HEK293T (cell line): Measurements from ENCODE around the gene CDHR1.
A peak's percentile ranks its signal among the peaks of the same experiment; 100 is the strongest.

Source experiments
- CTCF ChIA-PET: fragments of 350-600 bp; formaldehyde crosslinking; extraction: SDS; loops from one replicate; lab custom pipeline; 2021; ENCODE audit warnings: antibody characterized with exemption, inconsistent platforms; lab: Yijun Ruan, JAX
- POLR2A ChIA-PET: fragments of 350-600 bp; formaldehyde crosslinking; extraction: SDS; loops from one replicate; lab custom pipeline; 2020; ENCODE audit warnings: antibody characterized with exemption, inconsistent platforms; lab: Yijun Ruan, JAX
- DNase-seq: peaks from one replicate; pipeline ENCODE4 v3.0.0; 2012; ENCODE audit warnings: mixed read lengths; ENCODE audit errors: extremely low spot score
- ARNT ChIP-seq: fragments of 450-650 bp; IDR thresholded peaks from 2 replicates; pipeline ENCODE4 v1.6.1; 2017; ENCODE audit warnings: mild to moderate bottlenecking
- BHLHE40 ChIP-seq: fragments of 450-650 bp; IDR thresholded peaks from 2 replicates; pipeline ENCODE4 v1.6.1; 2016; ENCODE audit warnings: mild to moderate bottlenecking, moderate library complexity, borderline replicate concordance
- CTBP1 ChIP-seq: fragments of 450-650 bp; IDR thresholded peaks from 2 replicates; pipeline ENCODE4 v1.6.1; 2016; ENCODE audit warnings: borderline replicate concordance
- ELF4 ChIP-seq: fragments of 450-650 bp; IDR thresholded peaks from 2 replicates; pipeline ENCODE4 v1.6.1; 2017; ENCODE audit warnings: antibody characterized with exemption
- FOXA1 ChIP-seq: fragments of 450-650 bp; IDR thresholded peaks from 2 replicates; pipeline ENCODE4 v1.6.1; 2016; ENCODE audit warnings: mild to moderate bottlenecking
- FOXK2 ChIP-seq: fragments of 450-650 bp; IDR thresholded peaks from 2 replicates; pipeline ENCODE4 v1.6.1; 2016; ENCODE audit warnings: mild to moderate bottlenecking
- FOXM1 ChIP-seq: fragments of 450-650 bp; IDR thresholded peaks from 2 replicates; pipeline ENCODE4 v1.6.1; 2017; ENCODE audit warnings: mild to moderate bottlenecking, borderline replicate concordance
- HDGF ChIP-seq: fragments of 450-650 bp; IDR thresholded peaks from 2 replicates; pipeline ENCODE4 v1.6.1; 2017; ENCODE audit warnings: antibody characterized with exemption, borderline replicate concordance
- L3MBTL2 ChIP-seq: fragments of 450-650 bp; conservative IDR thresholded peaks from 2 replicates; pipeline ENCODE4 v1.6.1; 2016; ENCODE audit warnings: mild to moderate bottlenecking
- LEF1 ChIP-seq: fragments of 450-650 bp; IDR thresholded peaks from 2 replicates; pipeline ENCODE4 v1.6.1; 2017; ENCODE audit warnings: mild to moderate bottlenecking, borderline replicate concordance
- NFRKB ChIP-seq: fragments of 450-650 bp; IDR thresholded peaks from 2 replicates; pipeline ENCODE4 v1.6.1; 2016; ENCODE audit warnings: mild to moderate bottlenecking, moderate library complexity
- SP1 ChIP-seq: fragments of 450-650 bp; IDR thresholded peaks from 2 replicates; pipeline ENCODE4 v1.6.1; 2017
- SUZ12 ChIP-seq: fragments of 450-650 bp; IDR thresholded peaks from 2 replicates; pipeline ENCODE4 v1.6.1; 2016; ENCODE audit warnings: mild to moderate bottlenecking
- TARDBP ChIP-seq: fragments of 450-650 bp; IDR thresholded peaks from 2 replicates; pipeline ENCODE4 v1.6.1; 2016
- ZNF384 ChIP-seq: fragments of 450-650 bp; IDR thresholded peaks from 2 replicates; pipeline ENCODE4 v1.6.1; 2016
- TF ChIP-seq, protein P1 (sequence below): fragments of 450-650 bp; IDR thresholded peaks from 2 replicates; pipeline ENCODE4 v1.6.1; 2016

CDHR1 gene

DNA sequence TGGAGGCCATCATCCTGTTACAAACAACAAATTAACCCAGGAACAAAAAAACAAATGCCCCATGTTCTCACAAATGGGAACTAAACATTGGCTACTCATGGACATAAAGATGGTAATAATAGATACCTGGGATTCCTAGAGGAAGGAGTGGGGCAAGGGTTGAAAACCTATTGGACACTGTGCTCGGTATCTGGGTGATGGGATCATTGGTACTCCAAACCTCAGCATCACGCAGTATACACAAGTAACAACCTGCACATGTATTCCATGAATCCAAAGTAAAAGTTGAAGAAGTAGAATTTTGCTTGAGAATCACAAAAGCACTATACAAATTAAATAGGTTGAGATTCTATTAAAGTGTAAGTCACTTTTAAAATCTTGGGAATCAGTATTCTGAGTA is 38.3 kb upstream of the CDHR1 start:
- no peak for DNase-seq
- no peak for TF ChIP-seq CTBP1
- TF ChIP-seq LEF1 = no peak
- TF ChIP-seq, protein P1, sequence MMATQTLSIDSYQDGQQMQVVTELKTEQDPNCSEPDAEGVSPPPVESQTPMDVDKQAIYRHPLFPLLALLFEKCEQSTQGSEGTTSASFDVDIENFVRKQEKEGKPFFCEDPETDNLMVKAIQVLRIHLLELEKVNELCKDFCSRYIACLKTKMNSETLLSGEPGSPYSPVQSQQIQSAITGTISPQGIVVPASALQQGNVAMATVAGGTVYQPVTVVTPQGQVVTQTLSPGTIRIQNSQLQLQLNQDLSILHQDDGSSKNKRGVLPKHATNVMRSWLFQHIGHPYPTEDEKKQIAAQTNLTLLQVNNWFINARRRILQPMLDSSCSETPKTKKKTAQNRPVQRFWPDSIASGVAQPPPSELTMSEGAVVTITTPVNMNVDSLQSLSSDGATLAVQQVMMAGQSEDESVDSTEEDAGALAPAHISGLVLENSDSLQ = no peak
- no peak for TF ChIP-seq SUZ12
- ChIA-PET CTCF (interaction anchor here (1.2 kb wide), 1 partner anchor 8 kb away, joined by 4 read pairs; no protein-coding TSS in a partner anchor), POLR2A (no interaction called here)

DNA sequence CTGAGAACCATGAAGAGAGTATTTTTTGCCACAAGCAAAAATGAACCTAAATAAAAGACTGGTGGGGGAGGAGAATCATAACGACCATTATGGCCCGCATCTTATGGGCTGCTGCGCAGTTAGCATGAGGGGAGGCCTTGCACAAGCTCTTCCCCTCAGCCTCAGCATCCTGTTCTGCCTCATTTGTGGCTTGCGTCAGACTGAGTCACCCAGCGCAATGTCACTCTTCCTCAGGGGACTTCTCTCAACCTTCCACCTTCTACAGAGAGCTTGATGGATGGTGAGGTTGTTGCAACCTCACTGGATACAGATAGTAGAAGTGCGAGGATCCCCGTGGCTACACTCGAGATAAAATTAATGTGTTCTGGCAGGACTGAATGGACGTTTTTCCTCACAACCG is 37.6 kb upstream of the CDHR1 start:
- DNase-seq = no peak
- TF ChIP-seq FOXK2 (no peak), CTBP1 (no peak), FOXM1 (no peak), ELF4 (no peak), L3MBTL2 (no peak), ZNF384 (no peak), FOXA1 (no peak), LEF1 (no peak), ARNT (no peak), SP1 (no peak)
- TF ChIP-seq, protein P1 = no peak
- CTCF ChIA-PET = interaction anchor here (1.2 kb wide), 1 partner anchor 9 kb away, joined by 4 read pairs; no protein-coding TSS in a partner anchor
- POLR2A ChIA-PET = no interaction called here

DNA sequence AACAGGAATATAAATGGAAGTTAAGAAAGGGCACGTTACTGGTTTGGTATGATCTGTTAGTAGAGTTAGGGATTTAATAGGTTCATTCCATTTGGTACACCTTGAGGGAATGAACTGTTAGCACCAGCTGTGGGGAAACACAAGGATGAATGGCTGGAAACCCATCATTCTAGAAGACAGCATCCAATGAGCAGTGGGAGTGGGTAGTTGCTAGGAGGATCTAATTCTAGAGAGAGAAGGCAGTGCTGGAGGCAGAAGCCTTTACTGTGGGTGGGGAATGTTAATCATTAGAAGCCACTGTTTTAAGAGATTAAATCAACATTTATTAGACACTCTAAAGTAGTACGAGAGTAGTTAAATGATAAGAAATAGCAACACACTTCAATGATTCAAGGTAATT is 36.3 kb upstream of the CDHR1 start:
- POLR2A ChIA-PET = no interaction called here
- TF ChIP-seq SUZ12 = no peak
- TF ChIP-seq, protein P1 = peak; percentile 39; the same call in 1 of the 2 replicates
- no peak for DNase-seq
- CTCF ChIA-PET = no interaction called here

DNA sequence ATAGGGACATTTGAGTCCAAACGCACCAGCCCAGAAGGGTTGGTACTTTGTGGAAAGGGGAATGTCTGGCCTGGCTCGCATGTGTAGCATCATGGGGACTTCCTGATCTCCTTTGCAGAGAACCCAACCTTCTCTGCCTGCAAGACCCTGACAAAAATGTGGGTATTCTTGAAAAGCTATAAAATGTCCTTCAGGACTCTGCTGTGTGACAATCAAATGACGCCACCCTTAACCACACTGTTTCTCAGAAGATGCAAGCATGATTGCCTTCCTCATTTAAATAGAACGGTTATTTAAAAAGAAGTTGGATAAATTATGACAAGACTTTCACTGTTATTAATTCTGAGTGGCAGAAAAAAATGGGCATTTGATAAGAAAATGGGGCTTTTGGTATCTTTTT is 35.8 kb upstream of the CDHR1 start:
- no peak for TF ChIP-seq SP1
- no peak for TF ChIP-seq L3MBTL2
- no peak for TF ChIP-seq CTBP1
- TF ChIP-seq ELF4 = no peak
- no peak for TF ChIP-seq NFRKB
- no peak for TF ChIP-seq TARDBP
- TF ChIP-seq SUZ12 = no peak
- CTCF ChIA-PET = no interaction called here
- no peak for DNase-seq
- POLR2A ChIA-PET = no interaction called here

DNA sequence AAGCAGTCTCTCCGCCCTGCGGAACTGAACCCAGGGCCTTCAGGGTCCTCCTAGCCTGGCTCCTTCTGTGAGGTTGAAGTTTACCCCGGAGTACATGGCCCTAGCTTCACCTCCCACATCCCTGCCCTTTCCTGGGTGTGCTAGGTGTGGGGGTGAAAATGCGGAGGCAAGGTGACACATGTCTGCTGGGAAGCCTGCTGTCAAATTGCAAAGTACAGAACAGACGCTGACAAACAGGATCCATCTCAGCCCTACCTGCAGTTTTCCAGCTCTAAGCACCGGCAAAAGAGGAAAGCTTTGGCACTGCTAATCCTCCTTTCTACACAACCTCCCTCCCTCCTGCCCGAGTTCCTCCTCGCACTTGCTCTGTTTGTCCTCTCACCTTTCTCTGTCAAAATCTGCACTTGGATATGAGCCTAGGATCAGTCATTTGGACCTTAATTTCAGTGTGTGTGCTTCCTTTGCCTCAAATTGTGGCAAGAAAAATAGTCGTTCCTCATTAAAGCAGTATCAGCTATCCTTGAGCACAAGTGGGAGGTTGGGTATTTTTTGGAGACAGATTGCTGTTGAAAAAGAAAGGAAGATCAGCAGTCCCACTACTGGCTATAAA is 35.2 kb upstream of the CDHR1 start:
- TF ChIP-seq HDGF (no peak), LEF1 (no peak), BHLHE40 (no peak), ARNT (no peak), ZNF384 (no peak), ELF4 (no peak), TARDBP (no peak), SP1 (no peak), FOXK2 (no peak), SUZ12 (no peak)
- TF ChIP-seq, protein P1 = no peak
- POLR2A ChIA-PET = no interaction called here
- CTCF ChIA-PET = no interaction called here
- DNase-seq = no peak

DNA sequence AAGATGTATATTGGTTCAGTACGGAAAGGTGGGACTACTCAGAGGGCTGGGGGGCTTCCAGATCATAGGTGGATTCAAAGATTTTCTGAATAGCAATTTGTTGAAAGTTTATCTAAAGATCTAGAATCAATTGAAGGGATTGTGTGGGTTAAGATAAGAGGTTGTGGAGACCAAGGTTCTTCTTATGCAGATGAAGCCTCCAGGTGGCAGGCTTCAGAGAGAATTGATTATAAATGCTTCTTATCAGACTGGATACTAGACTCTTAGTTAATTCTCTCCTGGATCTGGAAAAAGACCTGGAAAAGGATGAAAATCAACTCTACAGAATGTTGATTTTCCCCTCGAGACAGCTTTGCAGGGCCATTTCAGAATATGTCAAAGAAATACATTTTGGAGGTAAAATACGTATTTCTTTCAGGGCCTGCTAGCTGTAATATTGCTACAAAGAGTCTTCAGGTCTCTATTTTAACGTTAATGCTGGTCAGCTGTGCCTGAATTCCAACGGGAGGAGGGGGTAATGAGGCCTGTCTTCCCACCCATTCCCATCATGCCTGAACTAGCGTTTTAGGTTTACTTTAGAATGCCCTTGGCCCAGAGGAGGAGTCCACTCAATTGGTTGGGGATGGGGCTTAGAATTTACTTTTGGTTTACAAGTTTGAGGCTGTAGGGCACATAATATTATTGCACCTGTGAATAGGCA is 33.5 kb upstream of the CDHR1 start:
- ChIA-PET CTCF (interaction anchor here (0.6 kb wide), 1 partner anchor 45 kb away, joined by 3 read pairs; no protein-coding TSS in a partner anchor), POLR2A (no interaction called here)
- TF ChIP-seq L3MBTL2 = no peak
- no peak for TF ChIP-seq SUZ12
- no peak for TF ChIP-seq ARNT
- no peak for TF ChIP-seq NFRKB
- TF ChIP-seq SP1 = no peak
- TF ChIP-seq LEF1 = no peak
- no peak for TF ChIP-seq FOXA1
- no peak for TF ChIP-seq FOXM1
- no peak for TF ChIP-seq ZNF384
- no peak for TF ChIP-seq BHLHE40
- no peak for TF ChIP-seq TARDBP
- no peak for TF ChIP-seq CTBP1
- no peak for TF ChIP-seq HDGF
- TF ChIP-seq ELF4 = no peak
- TF ChIP-seq, protein P1 = no peak
- no peak for DNase-seq
